ENCODE data around the gene LHPP.

Gene LHPP

GRCh38 chr10:124447751-124448466 lies 13.7 kb upstream of the LHPP start:
- no peak for DNase-seq (ENCODE audit: low spot score)

- no peak for DNase-seq (ENCODE audit: low spot score)
Observed at GRCh38 chr10:124448696-124449169, 12.9 kb upstream of the LHPP start.

- DNase-seq (ENCODE audit: low spot score): no peak
Observed at GRCh38 chr10:124449170-124450011, 12.2 kb upstream of the LHPP start.

- DNase-seq (ENCODE audit: low spot score): no peak
Observed at GRCh38 chr10:124450012-124450782, 11.4 kb upstream of the LHPP start, which contains the start of gene NKX1-2. NKX1-2 (minus strand) TSS chr10:124450035; CDS start chr10:124449943, 92 bp downstream.

- no peak for DNase-seq (ENCODE audit: low spot score)
Observed at GRCh38 chr10:124450783-124451057, 10.9 kb upstream of the LHPP start.

- no peak for DNase-seq (ENCODE audit: low spot score)
Observed at GRCh38 chr10:124451276-124451675, 10.3 kb upstream of the LHPP start.

- no peak for DNase-seq (ENCODE audit: low spot score)
Observed at GRCh38 chr10:124453960-124454610, 7.5 kb upstream of the LHPP start.

GRCh38 chr10:124455441-124455840 lies 6.2 kb upstream of the LHPP start:
- no peak for DNase-seq (ENCODE audit: low spot score)

GRCh38 chr10:124458473-124458872 lies 3.1 kb upstream of the LHPP start:
- DNase-seq (ENCODE audit: low spot score): no peak

GRCh38 chr10:124458889-124459288 lies 2.7 kb upstream of the LHPP start:
- DNase-seq (ENCODE audit: low spot score): no peak

- no peak for DNase-seq (ENCODE audit: low spot score)
Observed at GRCh38 chr10:124459395-124459794, 2.2 kb upstream of the LHPP start.

GRCh38 chr10:124460144-124460543 lies 1.5 kb upstream of the LHPP start:
- no peak for DNase-seq (ENCODE audit: low spot score)

GRCh38 chr10:124462348-124462695 lies 699 bp downstream of the LHPP start:
- no peak for DNase-seq (ENCODE audit: low spot score)

GRCh38 chr10:124464028-124464965 lies 2.7 kb downstream of the LHPP start:
- no peak for DNase-seq (ENCODE audit: low spot score)

GRCh38 chr10:124465003-124465776 lies 3.6 kb downstream of the LHPP start:
- peak; percentile 16 for DNase-seq (ENCODE audit: low spot score)

GRCh38 chr10:124465777-124466488 lies 4.3 kb downstream of the LHPP start:
- peak; percentile 22 for DNase-seq (ENCODE audit: low spot score)

- no peak for DNase-seq (ENCODE audit: low spot score)
Observed at GRCh38 chr10:124467165-124467564, 5.5 kb downstream of the LHPP start.

GRCh38 chr10:124468624-124469023 lies 7.0 kb downstream of the LHPP start:
- no peak for DNase-seq (ENCODE audit: low spot score)

GRCh38 chr10:124469956-124470484 lies 8.4 kb downstream of the LHPP start:
- DNase-seq (ENCODE audit: low spot score): no peak
